Left lung (tissue), 10 donors: ENCODE measurements around the gene FOXA1. TPM values are rescaled to one million over a fixed set of nuclear protein-coding genes. Genes with fewer than 3 reads are reported as not detected.
"Not testable (repeated sequence)": the region's sequence is repeated elsewhere in the genome, so short reads cannot be mapped to it uniquely, and the experiment has no call there.

Source experiments
- ATAC-seq: fragments of 200-7000 bp; cut with Tn5 transposase; one replicate; pipeline ENCODE4 v1.9.1; 2020; ENCODE audit warnings: moderate library complexity
- DNase-seq, 4 donors: peaks; one replicate each; pipeline ENCODE4 v3.0.0-alpha.2; 2013 to 2020
- H3K27ac ChIP-seq, 2 donors: fragments of 200-600 bp; sonication (generic) in 1 of 2; one replicate each; pipeline versions ENCODE4 v1.5.0 to v1.8.0; 2020 to 2021
- H3K27me3 ChIP-seq, 2 donors: fragments of 200-600 bp; sonication (generic) in 1 of 2; one replicate each; pipeline versions ENCODE4 v1.5.0 to v1.8.0; 2020 to 2021
- H3K36me3 ChIP-seq, 2 donors: fragments of 200-600 bp; sonication (generic) in 1 of 2; one replicate each; pipeline versions ENCODE4 v1.5.0 to v1.8.0; 2020 to 2021
- H3K4me1 ChIP-seq, 2 donors: fragments of 200-600 bp; one replicate each; pipeline ENCODE4 v1.8.0; 2021
- H3K4me3 ChIP-seq, 2 donors: fragments of 200-600 bp; sonication (generic) in 1 of 2; one replicate each; pipeline versions ENCODE4 v1.5.0 to v1.8.0; 2020 to 2021; ENCODE audit warnings: mild to moderate bottlenecking in 1 of 2
- H3K9me3 ChIP-seq, 2 donors: fragments of 200-600 bp; sonication (generic) in 1 of 2; one replicate each; pipeline versions ENCODE4 v1.5.0 to v1.8.0; 2020 to 2021
- CTCF ChIP-seq, 2 donors: fragments of 200-600 bp; sonication (generic) in 1 of 2; IDR thresholded peaks; one replicate each; pipeline versions ENCODE4 v1.5.0 to v1.8.0; 2021; ENCODE audit warnings: antibody characterized with exemption in 2 of 2
- intact Hi-C, 2 donors: fragments of 100-400 bp; cut with DNase I; formaldehyde crosslinking; loops; one replicate each; pipeline versions ENCODE4 v1.11.2 to v1.14.2; 2022
- polyA plus RNA-seq, 6 donors: library from polyadenylated mRNA; unstranded; fragments of 120-200 nt; gene quantifications; one replicate each; pipeline ENCODE4 v1.2.1, GENCODE V29; 2013; ENCODE audit not compliant: insufficient read length in 6 of 6
- total RNA-seq, 2 donors: library from RNA; stranded (reverse); fragmentation: NEBNext Ultra II Directional; extraction: Animal tissue kit (Norgen Biotek cat#: 25700); gene quantifications; one replicate each; pipeline ENCODE4 v1.2.1, GENCODE V29; 2021
- donor health status: DM: no; HTN: yes; CAD: no.
- donor health status: DM: no; HTN: no; CAD: no.

The FOXA1 gene
- total and polyA plus RNA-seq, 8 donors = 30.2 to 52.9 (median 41.8) TPM

GRCh38 chr14:37566811-37567371, 28.2 kb downstream of the FOXA1 start:
- DNase-seq = peak in 1 of 4 donors; percentile 19
- no peak for TF ChIP-seq CTCF (IDR thresholded peaks at IDR 0.05)
- Histone ChIP-seq H3K4me3 (no peak overlapping the region), H3K9me3 (no peaks in the 10 kb centered on the region), H3K36me3 (no peaks in the 10 kb centered on the region), H3K4me1 (no peaks in the 10 kb centered on the region), H3K27ac (peak overlapping the region in 1 of 2 donors; percentile 45), H3K27me3 (no peaks in the 10 kb centered on the region)
- peak; percentile 68 for ATAC-seq
- intact Hi-C loops = no loop called here

- intact Hi-C loops = no loop called here
- TF ChIP-seq CTCF (IDR thresholded peaks at IDR 0.05) = peak in 1 of 2 donors; percentile 11
- Histone ChIP-seq H3K27me3 (no peaks in the 10 kb centered on the region), H3K36me3 (no peaks in the 10 kb centered on the region), H3K27ac (no peak overlapping the region), H3K9me3 (no peaks in the 10 kb centered on the region), H3K4me1 (no peaks in the 10 kb centered on the region), H3K4me3 (no peak overlapping the region)
- no peak for ATAC-seq
- peak in 1 of 4 donors; percentile 11 for DNase-seq
Measured at GRCh38 chr14:37565550-37565949, 29.5 kb downstream of the FOXA1 start.

GRCh38 chr14:37563189-37563588, 31.9 kb downstream of the FOXA1 start:
- ATAC-seq = no peak
- Histone ChIP-seq H3K36me3 (no peaks in the 10 kb centered on the region), H3K9me3 (no peaks in the 10 kb centered on the region), H3K4me1 (no peaks in the 10 kb centered on the region), H3K4me3 (no peak overlapping the region), H3K27ac (no peak overlapping the region), H3K27me3 (no peaks in the 10 kb centered on the region)
- TF ChIP-seq CTCF (IDR thresholded peaks at IDR 0.05) = no peak
- intact Hi-C loops = no loop called here
- DNase-seq = no peak

GRCh38 chr14:37559386-37559785, 35.7 kb downstream of the FOXA1 start:
- H3K27ac ChIP-seq = no peak overlapping the region
- no peak for DNase-seq
- peaks cover 0 to 9% of the 10 kb centered on the region in 2 donors for H3K9me3 ChIP-seq
- TF ChIP-seq CTCF (IDR thresholded peaks at IDR 0.05) = no peak
- no peak for ATAC-seq
- no peak overlapping the region for H3K4me3 ChIP-seq
- H3K4me1 ChIP-seq = no peaks in the 10 kb centered on the region
- no peaks in the 10 kb centered on the region for H3K27me3 ChIP-seq
- intact Hi-C loops = no loop called here
- no peaks in the 10 kb centered on the region for H3K36me3 ChIP-seq

GRCh38 chr14:37558740-37559139, 36.3 kb downstream of the FOXA1 start:
- ATAC-seq = no peak
- intact Hi-C loops = no loop called here
- no peak for TF ChIP-seq CTCF (IDR thresholded peaks at IDR 0.05)
- DNase-seq = no peak
- H3K4me1 ChIP-seq = no peaks in the 10 kb centered on the region
- H3K9me3 ChIP-seq = peaks cover 0 to 9% of the 10 kb centered on the region in 2 donors
- no peaks in the 10 kb centered on the region for H3K36me3 ChIP-seq
- H3K4me3 ChIP-seq = no peak overlapping the region
- no peak overlapping the region for H3K27ac ChIP-seq
- no peaks in the 10 kb centered on the region for H3K27me3 ChIP-seq

- DNase-seq, H3K27ac ChIP-seq, H3K36me3 ChIP-seq, H3K27me3 ChIP-seq, H3K4me3 ChIP-seq, H3K4me1 ChIP-seq, ATAC-seq, intact Hi-C loops: not testable (repeated sequence)
- peaks cover 0 to 22% of the 10 kb centered on the region in 2 donors for H3K9me3 ChIP-seq
Measured at GRCh38 chr14:37555596-37555995, 39.5 kb downstream of the FOXA1 start.
